Sciatic nerve (tissue), 2 donors: ENCODE measurements around the gene RHO. TPM values are rescaled to one million over a fixed set of nuclear protein-coding genes. Genes with fewer than 3 reads are reported as not detected.
"Not testable (repeated sequence)": the region's sequence is repeated elsewhere in the genome, so short reads cannot be mapped to it uniquely, and the experiment has no call there.

Experiments
- ATAC-seq: fragments of 200-7000 bp; cut with Tn5 transposase; one replicate; pipeline ENCODE4 v1.9.1; 2020; ENCODE audit warnings: mild to moderate bottlenecking, moderate library complexity
- DNase-seq: peaks from one replicate; pipeline ENCODE4 v3.0.0-alpha.2; 2020; ENCODE audit warnings: low spot score
- intact Hi-C: fragments of 100-400 bp; cut with DNase I; formaldehyde crosslinking; loops from one replicate; pipeline ENCODE4 v1.14.2; 2022
- total RNA-seq: library from RNA; stranded (reverse); fragmentation: NEBNext Ultra II Directional; extraction: Animal tissue kit (Norgen Biotek cat#: 25700); gene quantifications from one replicate; pipeline ENCODE4 v1.2.1, GENCODE V29; 2021
- donor health status: DM: no; HTN: no; CAD: no.
- donor health status: DM: no; HTN: no; CAD: no.

The RHO gene
- total RNA-seq, 1 donor from 2014 or later: not detected

DNA sequence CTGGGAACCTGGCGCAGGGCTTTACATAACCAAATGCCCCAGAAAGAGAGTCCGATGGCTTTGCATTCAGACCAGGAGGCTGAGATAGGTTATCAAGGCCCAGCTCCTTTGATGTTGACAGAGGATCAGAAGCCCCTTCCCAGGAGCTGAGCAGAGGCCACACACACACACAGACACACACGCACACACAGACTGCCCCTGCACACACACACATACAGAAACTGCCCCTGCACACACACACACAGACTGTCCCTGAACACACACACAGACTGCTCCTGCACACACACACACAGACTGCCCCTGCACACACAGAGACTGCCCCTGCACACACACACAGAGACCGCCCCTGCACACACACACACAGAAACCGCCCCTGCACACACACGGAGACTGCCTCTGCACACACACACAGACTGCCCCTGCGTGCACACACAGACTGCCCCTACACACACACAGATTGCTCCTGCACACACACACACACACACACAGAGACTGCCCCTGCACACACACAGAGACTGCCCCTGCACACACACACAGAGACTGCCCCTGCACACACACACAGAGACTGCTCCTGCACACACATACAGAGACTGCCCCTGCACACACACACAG, 12.5 kb upstream of the RHO start:
- DNase-seq, ATAC-seq, intact Hi-C loops: not testable (repeated sequence)

GRCh38 chr3:129517516-129517915, 10.9 kb upstream of the RHO start:
- DNase-seq (no peak), ATAC-seq (no peak)
- intact Hi-C loops: no loop called here

GRCh38 chr3:129518038-129518561, 10.3 kb upstream of the RHO start:
- intact Hi-C loops: no loop called here
- DNase-seq (no peak), ATAC-seq (no peak)

DNA sequence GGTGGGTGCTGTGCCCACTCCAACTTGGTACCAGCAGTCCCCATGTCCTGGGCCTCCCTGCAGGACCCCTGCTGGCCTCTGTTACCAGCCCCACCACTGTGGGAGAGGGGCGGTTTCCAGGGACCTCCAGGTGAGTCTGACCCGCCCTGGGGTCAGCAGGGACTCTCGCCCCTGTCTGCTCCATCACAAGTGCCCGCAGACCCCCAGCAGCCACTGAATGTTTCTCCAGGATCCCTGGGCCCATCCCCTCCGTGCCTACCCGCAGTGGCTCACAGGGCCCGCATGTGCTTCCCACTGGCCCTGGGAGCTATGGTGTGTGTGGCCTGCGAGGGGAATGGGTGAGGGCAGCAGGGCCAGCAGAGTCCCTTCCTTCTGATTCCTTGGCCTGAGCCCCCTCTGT, 9.9 kb upstream of the RHO start:
- intact Hi-C loops: no loop called here
- ATAC-seq (no peak), DNase-seq (no peak)

- intact Hi-C loops: no loop called here
- ATAC-seq (no peak), DNase-seq (no peak)
Observed at GRCh38 chr3:129519449-129519848, 9.0 kb upstream of the RHO start.

DNA sequence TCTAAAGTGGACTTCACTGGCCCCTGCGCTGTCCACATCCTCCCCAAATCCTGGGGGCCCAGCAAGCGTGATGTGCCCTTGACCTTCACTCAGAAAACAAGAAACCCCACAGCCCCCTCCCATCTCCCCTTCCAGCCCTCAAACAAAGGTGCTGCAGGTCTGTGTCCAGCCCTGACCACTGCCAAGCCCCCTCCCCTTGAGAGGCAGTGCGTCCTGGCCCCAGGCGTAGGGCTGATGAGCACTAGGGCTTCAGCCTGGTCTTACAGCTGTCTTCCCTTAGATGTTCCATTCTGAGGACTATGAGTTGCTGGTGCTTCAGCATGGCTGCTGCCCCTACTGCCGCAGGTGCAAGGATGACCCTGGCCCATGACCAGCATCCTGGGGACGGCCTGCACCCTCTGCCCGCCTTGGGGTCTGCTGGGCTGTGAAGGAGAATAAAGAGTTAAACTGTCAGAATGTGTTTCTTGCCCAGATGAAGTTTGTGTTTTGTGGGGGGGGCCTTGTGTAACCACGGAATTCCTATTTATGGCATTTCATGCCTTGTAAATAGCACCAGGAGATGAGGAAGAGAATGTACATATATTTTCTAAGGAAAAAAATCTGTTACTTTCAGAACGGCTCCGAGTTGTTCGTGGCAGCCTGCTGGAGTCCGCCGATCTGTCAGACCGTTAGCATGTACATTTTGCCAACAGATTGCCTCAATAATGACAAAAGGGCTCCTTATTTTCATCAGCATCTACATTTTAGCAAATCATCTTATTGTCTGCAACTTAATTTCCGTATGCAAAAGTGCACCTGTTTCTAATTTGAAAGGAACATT, 8.3 kb upstream of the RHO start:
- no peak for ATAC-seq
- no peak for DNase-seq
- intact Hi-C loops: no loop called here

- no peak for ATAC-seq
- no peak for DNase-seq
- intact Hi-C loops: no loop called here
Observed at GRCh38 chr3:129520960-129521359, 7.5 kb upstream of the RHO start.

GRCh38 chr3:129521611-129522010, 6.8 kb upstream of the RHO start:
- no peak for ATAC-seq
- intact Hi-C loops: no loop called here
- no peak for DNase-seq

GRCh38 chr3:129522953-129523352, 5.5 kb upstream of the RHO start:
- ATAC-seq (peak; percentile 8), DNase-seq (no peak)
- intact Hi-C loops: no loop called here

GRCh38 chr3:129524081-129524480, 4.4 kb upstream of the RHO start:
- no peak for ATAC-seq
- intact Hi-C loops: no loop called here

GRCh38 chr3:129525341-129525968, 3.0 kb upstream of the RHO start:
- ATAC-seq: no peak
- no peak for DNase-seq
- intact Hi-C loops: no loop called here

More at GRCh38 chr3:129524081-129524480, 4.4 kb upstream of the RHO start:
- no peak for DNase-seq

GRCh38 chr3:129526121-129526900, 2.1 kb upstream of the RHO start:
- no peak for DNase-seq
- ATAC-seq: peak; percentile 30
- intact Hi-C loops: no loop called here

GRCh38 chr3:129527262-129527661, 1.2 kb upstream of the RHO start:
- no peak for DNase-seq
- ATAC-seq: no peak
- intact Hi-C loops: no loop called here

- DNase-seq (no peak), ATAC-seq (no peak)
- intact Hi-C loops: no loop called here
Observed at GRCh38 chr3:129529436-129530210, 1.2 kb downstream of the RHO start.

- ATAC-seq (peak; percentile 5), DNase-seq (no peak)
- intact Hi-C loops: no loop called here
Observed at GRCh38 chr3:129530251-129530791, 1.9 kb downstream of the RHO start.

- DNase-seq: no peak
- intact Hi-C loops: no loop called here
- no peak for ATAC-seq
Observed at GRCh38 chr3:129530821-129531220, 2.4 kb downstream of the RHO start.

DNA sequence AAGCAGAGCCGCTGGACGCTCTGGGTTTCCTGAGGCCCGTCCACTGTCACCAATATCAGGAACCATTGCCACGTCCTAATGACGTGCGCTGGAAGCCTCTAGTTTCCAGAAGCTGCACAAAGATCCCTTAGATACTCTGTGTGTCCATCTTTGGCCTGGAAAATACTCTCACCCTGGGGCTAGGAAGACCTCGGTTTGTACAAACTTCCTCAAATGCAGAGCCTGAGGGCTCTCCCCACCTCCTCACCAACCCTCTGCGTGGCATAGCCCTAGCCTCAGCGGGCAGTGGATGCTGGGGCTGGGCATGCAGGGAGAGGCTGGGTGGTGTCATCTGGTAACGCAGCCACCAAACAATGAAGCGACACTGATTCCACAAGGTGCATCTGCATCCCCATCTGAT, 3.3 kb downstream of the RHO start:
- no peak for ATAC-seq
- no peak for DNase-seq
- intact Hi-C loops: no loop called here

GRCh38 chr3:129532261-129532660, 3.8 kb downstream of the RHO start:
- ATAC-seq (no peak), DNase-seq (no peak)
- intact Hi-C loops: no loop called here
